NCI-H146 (cell line): ENCODE measurements around the gene KCNK18.

Experiments
- DNase-seq: peaks from one replicate; lab custom pipeline; 2025; lab: John Stamatoyannopoulos, UW

The KCNK18 gene

GRCh38 chr10:117197189-117197588 lies at the start of gene KCNK18:
TSS of gene KCNK18 (plus strand) at chr10:117197489. CDS start at chr10:117197489, 0 bp downstream.
- no peak for DNase-seq

- no peak for DNase-seq
Observed at GRCh38 chr10:117148284-117148683, 49.0 kb upstream of the KCNK18 start.

GRCh38 chr10:117152668-117153067 lies 44.6 kb upstream of the KCNK18 start:
- no peak for DNase-seq

GRCh38 chr10:117158297-117158696 lies 39.0 kb upstream of the KCNK18 start:
- no peak for DNase-seq

- DNase-seq, result peak; percentile 70
Observed at GRCh38 chr10:117159390-117159789, 37.9 kb upstream of the KCNK18 start.

- DNase-seq, result no peak
Observed at GRCh38 chr10:117160567-117160966, 36.7 kb upstream of the KCNK18 start.

GRCh38 chr10:117161386-117162033 lies 35.8 kb upstream of the KCNK18 start:
- no peak for DNase-seq

- DNase-seq, result no peak
Observed at GRCh38 chr10:117162093-117163060, 34.9 kb upstream of the KCNK18 start.

GRCh38 chr10:117163061-117163953 lies 34.0 kb upstream of the KCNK18 start:
- DNase-seq, result peak; percentile 28

GRCh38 chr10:117163954-117164548 lies 33.2 kb upstream of the KCNK18 start:
- no peak for DNase-seq

- DNase-seq, result no peak
Observed at GRCh38 chr10:117164592-117165537, 32.4 kb upstream of the KCNK18 start.

GRCh38 chr10:117165538-117166417 lies 31.5 kb upstream of the KCNK18 start:
- peak; percentile 42 for DNase-seq

- DNase-seq, result no peak
Observed at GRCh38 chr10:117166418-117167345, 30.6 kb upstream of the KCNK18 start.

- DNase-seq, result no peak
Observed at GRCh38 chr10:117167346-117167788, 29.9 kb upstream of the KCNK18 start.

- peak; percentile 50 for DNase-seq
Observed at GRCh38 chr10:117167789-117168674, 29.3 kb upstream of the KCNK18 start.

GRCh38 chr10:117168729-117169128 lies 28.6 kb upstream of the KCNK18 start:
- no peak for DNase-seq

GRCh38 chr10:117169480-117169879 lies 27.8 kb upstream of the KCNK18 start:
- DNase-seq, result no peak
